GM21619 (cell line): ENCODE results near the gene ITIH5.
A peak's percentile ranks its signal among the peaks of the same experiment; 100 is the strongest.

Experiments
- ATAC-seq: cut with Tn5 transposase; IDR thresholded peaks from one replicate; pipeline ENCODE4 v1.9.1; 2021; ENCODE audit not compliant: unreplicated experiment

Gene ITIH5

DNA sequence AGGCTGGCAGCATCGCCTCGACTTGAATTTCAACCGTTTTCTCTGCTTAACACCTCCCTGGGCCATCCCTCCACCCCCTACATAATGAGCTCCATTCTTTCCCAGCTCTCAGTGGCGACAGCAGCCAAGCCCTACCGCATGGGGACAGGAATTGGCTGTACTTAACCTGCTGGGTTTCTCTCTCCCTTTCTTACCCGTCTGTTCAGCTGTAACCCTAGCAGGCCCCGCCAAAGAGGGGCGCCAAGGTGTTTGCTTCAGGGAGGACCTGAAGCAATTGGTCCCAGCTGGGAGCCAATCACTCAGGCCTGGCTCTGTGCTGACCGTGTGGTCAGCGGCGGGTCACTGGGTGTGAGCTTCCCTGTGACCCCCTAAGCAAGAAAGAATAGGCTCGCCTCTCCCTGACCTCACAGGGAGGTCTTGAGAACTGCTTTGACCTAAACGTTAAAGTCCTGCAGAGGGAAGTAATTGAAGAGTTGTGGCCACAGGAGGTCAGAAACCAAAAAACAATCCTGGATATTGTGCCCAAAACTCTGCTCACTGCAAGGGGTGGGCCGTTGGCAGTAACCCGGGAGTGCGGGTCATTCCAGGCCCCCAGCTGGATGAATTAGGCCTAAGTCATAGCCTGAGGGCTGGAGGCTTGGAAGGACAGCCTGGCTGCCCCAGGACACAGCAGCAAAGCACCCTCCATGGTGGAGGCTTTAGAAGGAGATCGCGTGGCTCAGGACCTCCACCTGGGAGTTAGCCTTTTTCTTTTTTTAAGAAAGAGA lies 114.6 kb downstream of the ITIH5 start:
- no peak for ATAC-seq

DNA sequence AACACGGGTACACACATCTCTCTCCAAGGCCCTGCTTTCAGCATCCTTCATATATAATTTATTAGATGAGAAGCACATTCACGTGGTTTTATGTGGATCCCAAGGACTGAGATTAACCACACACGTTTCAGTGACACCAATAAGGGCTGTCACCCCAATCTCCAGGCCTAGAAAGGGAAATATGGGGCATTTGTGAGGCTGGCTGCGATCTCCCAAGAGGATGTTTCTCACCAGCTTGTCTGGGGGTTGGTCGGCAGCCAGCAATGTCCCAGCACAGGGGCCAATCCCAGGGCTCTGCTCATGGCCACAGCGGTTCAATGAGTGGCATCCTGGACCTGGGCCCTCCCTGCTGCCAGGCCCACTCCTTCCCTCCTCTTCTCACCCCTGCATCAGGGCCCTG lies 115.5 kb downstream of the ITIH5 start:
- no peak for ATAC-seq

DNA sequence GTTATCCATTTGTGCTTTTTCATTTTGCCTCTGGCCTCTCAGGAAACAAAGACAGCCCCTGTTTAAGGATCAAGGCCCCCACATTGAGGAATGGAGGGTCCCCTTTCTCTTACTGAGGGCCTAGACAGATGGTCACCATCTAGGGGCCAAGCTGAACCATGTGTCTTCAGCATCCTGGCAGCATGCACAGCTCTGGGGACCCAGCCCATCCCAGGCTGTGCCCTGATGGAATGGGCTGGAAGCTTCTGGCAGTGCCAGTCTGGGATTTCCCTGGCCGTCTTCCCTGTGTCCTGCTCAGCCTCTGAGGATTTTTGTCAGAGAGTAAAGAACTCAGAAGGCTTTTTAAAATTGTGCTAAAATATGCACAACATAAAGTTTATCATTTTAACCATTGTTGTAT lies 116.8 kb downstream of the ITIH5 start:
- ATAC-seq = no peak

DNA sequence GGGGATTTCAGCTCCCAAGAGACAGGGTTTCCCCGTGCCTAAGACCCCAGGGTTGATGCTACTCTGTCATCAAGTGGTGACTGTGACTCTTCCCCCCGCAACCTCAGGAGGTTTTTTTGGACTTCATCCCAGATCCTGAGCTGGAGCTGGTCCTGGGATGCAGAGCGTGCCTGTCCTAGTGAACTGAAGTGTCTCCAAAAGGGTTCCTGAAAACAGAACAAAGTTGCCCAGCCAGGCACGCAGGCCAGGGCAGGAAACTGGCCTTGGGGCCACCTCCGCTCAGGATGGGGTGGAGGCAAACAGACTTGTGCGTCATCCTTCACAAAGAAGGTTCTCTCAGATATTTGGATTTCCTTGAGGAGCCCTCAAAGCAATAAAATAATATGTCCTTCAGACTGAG lies 118.9 kb downstream of the ITIH5 start:
- ATAC-seq = no peak

DNA sequence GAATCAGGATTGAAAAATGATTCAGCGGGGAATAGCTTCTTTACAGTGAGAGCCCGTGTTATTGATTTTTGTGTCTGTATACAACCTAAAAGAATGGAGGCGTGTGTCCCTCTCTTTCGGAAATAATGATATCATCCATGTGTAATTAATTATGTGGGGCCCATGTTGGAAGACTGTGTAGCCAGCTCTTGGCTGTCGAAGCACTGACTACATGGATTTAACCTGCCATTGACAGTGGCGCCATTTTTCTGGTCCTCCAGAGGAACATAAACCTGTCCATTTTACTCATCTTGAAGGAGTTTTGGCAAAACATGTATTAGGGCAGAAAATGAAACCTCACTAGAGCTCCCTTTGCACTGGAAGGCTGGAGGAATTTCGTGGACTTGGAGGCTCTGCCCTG lies 119.6 kb downstream of the ITIH5 start:
- no peak for ATAC-seq

DNA sequence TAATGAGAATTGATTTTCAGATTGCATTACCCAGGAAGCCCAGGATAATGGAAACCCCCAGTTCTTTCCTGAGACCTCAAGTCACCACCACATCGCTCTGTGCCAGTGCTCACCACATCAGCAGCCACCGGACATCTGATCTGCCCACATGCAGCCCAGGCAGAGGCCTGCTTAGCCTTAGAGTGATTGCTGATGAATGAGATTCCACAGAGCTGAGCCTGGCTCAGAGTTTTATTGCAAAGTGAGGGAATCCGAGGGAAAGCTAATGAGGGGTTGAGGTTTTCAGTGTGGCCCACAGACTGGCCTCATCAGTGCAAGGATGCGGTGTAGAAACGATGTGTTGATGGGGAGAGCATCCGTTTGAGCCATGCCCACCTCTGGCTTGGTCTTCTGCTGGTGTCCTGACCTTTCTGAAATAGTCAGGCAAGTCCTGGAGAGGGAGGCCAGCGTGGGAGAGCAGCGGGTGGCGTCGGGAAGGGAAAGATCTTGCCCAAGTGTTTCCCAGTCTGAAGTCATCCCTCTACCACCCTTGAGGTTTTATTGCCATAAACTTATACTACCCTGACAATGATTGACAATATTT lies 120.3 kb downstream of the ITIH5 start:
- no peak for ATAC-seq

DNA sequence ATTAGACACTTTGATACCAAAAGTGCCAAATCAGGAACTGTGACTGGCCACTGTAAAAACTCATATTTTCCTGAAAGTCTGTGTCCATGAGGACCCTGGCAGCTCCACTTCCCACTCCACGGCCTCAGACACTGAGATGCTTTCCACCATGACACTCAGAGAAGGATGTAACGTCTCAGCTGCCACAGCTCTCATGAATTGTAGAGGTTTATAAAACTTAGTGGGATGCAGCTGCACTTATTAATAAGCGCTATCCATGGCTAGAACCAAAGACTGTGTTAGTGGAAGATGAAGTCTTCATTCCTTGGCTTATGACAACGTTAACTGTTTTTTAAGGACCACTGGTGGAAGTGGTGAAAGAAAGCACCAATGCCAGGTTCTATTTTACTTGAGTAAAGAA lies 121.0 kb downstream of the ITIH5 start:
- no peak for ATAC-seq

DNA sequence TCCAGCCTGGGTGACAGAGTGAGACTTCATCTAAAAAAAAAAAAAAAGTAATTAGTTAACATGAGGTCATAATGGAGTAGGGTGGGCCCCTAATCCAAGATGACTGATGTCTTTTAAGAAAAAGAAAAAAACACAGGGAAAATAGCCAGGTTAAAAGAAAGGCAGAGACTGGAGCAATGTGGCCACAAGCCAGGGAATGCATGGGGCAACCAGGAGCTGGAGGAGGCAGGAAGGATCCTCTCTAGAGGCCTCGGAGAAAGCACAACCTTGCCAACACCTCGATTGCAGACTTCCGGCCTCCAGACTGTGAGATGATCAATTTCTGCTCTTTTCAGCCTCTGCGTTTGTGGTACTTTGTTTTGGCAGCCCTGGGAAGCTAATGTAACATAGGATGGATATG lies 121.5 kb downstream of the ITIH5 start:
- no peak for ATAC-seq

DNA sequence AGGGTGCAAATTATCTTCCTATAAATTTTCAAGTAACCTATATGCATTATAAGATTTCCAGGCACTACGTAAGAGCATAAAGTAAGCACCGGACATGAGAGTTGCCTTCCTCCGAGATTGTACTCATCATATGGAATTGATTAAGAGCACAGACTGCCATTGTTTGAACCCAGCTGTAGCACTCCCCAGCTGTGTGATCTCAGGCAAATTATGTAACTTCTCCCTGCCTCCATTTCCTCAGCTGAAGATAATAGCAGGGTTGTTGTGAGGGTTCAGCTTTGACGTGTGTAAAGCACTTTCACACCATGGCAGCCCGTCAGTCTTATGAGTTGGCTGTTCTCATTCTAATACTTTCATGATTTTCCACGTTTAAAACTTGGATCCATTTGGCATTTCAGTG lies 122.6 kb downstream of the ITIH5 start:
- ATAC-seq = no peak

DNA sequence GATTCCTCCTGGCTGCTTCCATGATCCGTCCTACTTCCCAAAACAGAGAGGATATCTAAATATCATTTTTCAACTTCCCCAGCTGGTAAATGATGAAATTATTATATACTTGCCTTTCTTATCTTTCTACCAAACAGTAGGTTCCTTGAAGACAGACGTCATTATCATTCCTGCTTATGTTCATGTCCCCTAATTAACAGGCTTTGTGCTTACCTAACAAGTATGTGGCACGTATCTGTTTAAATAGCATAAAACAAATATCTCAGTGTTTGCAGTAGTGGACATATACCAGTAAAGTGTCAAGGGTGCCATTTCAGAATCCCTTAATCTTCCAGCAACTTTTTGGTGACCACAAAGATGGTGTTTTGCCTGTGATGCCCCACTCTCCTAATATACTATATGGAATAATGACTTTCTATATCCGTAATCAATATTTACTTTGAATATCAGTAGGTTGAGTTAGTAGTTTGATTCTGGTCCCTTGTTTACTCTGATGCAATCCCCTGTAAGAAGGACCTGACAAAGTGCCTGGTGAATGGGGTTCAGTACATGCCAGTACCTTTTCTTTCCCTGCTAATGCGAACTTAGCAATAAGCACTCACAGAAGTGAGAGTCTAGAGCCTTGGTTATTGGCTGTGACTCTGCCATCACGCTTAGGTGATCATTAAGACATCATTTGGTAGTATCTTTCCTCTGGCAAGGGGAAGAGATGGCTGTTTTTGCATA lies 124.4 kb downstream of the ITIH5 start:
- ATAC-seq = no peak

DNA sequence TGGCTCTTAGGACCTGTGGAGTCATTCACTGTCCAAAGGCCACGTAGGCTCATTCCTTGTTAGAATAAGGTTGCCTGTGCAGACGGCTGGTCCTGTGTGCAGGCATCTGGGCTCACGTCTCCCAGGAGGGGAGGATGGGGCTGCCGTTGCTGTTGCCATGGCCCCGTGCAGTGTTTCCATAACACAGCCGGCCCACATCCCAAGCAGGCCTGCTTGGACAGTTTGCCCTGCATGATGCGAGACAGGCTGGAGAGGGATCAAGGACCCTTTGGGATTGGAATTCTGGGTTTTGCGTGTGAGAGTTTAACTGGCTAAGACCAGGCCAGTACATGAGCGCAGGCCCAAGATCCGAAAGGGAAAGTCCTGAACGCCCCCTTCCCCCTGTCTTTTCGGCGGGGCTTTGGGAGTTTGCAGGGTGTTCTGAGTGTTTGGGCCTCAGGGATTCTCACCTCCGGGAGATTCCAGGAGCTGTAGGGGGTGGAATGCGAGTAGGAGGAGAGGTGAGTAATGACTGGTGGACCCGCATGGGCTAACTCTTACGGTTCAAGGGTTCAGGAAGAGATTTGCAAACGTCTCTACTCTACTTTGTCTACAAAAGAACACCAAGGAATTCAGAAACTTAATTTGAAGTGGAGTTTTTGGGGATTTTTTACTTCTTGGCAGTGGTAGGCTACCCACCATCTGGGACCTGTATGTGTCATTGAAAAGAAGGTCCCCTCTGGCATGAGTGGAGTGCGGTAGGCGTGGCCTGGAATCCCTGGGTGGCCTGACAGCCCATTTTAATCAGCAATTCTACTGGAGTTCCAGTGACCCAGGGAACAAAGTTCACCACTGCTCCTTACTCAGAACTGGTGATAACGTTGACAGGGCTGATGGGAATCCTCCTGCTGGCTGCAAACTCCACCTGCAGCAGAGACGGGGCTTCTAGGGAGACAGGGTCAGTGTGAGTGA lies 125.4 kb downstream of the ITIH5 start:
- no peak for ATAC-seq

DNA sequence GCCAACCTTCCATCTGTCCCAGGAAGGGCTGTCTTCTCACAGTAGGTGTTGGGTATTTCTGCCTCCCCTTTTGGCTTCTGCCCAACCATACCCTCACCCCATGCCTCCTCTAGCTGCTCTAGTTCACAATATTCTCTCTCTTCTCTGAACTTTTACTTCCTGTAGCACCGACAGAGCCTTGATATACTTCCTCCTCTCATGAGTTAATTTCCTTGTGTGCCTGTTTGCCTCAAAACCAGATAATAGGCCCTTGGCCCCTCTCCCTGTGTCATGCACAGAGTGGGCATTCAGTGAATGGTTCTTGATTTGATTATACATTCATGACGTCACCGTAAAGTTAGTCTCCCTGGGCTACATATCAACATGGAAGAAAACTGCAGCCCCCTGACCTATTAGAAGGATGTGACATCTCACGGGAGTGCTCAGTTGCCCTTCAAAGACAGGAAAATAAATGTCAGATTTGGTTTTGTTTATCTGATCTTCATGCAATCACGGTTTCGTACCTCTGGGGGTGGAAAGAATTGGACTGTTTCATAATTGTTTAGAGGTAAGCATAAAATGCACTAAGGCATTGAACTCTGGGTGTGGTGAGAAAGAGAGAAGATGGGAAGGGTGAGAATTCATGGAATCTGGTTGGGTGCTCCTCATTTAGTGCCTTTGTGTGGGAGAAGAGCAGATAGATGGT lies 127.7 kb downstream of the ITIH5 start:
- ATAC-seq = no peak

DNA sequence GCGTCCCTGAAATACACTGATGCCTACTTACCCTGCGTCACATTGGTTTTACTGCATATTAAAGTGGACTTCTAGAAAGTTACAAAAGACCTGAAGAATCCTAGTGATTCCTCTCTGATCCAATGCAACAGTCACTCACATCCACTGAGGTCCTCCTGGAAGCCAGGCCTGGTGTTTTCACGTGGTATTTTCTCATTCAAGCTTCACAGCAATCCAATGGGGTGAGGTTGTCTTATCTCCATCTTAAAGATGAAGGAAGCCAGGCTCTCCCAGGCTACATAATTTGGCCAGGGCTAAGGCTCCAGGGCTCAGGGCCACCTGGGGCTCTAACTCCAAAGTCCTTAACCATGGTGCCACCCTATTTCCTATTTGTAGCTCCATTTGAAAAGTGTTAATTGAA lies 129.6 kb downstream of the ITIH5 start:
- no peak for ATAC-seq

DNA sequence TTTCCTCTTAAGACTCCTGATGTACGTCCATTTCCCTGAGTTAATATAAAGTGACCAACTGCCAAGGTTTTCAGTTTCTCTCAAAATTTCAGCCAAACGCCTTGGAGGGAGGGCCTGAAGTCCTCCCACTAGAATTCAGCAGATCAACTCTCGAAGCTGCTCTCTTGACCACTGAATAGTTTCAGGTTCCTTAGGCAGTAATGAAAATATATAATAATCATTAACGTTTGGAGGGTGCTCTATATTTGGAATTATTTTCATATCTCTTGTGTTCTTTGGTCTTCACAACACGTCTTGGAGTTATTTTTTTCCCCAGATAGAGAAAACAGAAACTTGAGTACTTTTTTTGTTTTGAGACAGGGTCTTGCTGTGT lies 132.3 kb downstream of the ITIH5 start:
- peak; percentile 93 for ATAC-seq

DNA sequence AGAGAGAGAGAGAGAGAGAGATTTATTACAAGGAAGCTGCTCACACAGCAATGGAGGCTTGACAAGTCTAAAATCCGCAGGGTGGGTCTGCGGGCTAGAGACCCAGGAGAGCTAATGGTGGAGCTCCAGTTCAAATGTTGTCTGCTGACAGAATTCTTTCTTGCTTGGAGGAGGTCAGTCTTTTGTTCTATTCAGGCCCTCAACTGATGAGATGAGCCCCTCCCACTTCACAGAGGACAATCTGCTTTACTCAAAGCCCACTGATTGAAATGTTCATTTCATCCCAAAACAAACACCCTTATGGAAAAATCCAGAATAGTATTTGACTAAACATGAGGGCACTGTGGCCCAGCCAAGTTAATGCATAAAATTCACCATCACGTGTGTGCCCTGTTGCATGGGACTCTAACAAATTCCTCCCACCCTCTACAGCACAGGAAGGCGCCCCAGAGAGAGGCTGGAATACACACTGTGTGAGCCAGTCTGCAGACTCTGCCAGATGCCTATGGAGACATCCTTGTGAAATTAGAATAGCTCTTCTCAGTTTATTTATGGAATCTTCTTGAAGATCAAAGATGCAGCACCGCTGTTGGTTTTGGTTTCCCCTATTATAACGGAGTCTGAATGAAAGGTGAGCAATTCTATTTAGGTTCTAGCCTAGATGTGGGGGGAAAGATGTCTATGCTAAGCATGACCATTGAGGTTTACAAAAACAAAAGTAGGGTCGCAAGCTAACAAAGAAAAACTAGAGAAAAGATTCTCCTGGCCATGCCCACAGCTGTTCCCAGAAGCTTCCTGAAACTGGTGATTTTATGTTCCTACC lies 132.9 kb downstream of the ITIH5 start:
- peak; percentile 22 for ATAC-seq

DNA sequence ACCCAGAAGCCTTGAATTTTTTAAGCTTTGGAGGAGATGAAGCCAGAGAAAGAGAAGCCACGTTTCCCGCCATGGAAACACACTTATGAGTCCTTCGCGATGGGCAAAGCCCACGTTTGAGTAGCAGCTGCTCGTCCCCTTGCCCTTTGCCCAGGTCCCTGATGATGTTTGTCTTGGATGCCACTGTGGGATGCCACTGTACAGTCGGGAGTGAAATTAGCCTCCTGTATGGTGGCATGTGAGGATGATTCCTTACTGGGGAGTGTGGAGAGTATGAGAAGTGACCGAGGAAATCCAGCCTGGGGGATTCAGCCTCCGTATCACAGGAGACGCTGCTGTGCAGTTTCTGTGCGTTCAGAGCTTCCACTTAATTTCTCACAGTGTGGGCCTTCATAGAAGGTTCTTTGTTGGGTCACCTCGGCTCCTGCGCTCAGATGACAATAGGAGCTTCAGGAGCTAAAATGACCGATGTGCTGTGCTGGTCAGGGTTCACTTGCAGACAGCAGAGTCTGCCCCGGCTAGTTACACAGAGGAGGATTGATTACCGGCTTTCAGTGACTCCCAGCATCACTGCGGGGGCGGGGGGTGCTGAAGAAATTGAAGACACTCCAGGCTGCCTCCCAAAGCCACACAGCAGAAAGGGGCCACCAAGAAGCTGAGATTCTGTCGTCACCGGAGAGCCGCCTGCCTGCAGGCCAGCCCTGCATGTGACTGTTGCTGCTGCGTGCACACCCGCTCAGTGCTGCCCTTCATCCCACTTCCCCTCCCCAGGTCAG lies 133.9 kb downstream of the ITIH5 start:
- ATAC-seq = no peak

DNA sequence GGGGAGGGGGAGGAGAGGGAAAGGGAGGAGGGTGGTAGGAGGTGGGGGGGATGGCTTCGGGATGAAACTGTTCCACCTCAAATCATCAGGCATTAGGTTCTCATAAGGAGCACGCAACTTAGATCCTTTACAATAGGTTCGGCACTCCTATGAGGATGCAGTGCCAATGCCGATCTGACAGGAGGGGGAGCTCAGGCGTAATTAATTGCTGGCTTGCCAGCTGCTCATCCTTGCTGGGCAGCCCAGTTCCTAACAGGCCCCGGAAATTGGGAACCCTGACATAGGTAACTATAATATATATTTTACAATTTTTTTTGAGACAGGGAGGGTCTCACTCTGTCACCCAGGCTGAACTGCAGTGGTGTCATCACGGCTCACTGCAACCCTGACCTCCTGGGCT lies 137.1 kb downstream of the ITIH5 start:
- no peak for ATAC-seq

DNA sequence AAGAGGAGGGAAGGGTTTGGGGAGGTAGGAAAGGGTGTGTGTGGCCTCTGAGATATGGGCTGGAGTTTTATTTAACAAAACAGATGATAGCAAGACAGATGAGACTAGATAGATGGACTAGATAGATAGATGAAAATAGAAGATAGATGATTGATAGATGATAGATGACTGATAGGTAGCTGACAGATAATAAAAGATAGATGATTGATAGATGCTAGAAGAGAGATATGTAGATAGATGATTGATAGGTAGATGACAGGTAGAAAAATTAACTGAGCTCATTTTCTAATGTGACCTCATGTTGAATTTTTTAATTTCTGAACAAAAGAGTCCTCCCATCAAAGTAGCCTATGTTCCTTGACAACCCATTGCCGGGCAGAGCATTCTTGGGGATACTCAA lies 139.3 kb downstream of the ITIH5 start:
- no peak for ATAC-seq

DNA sequence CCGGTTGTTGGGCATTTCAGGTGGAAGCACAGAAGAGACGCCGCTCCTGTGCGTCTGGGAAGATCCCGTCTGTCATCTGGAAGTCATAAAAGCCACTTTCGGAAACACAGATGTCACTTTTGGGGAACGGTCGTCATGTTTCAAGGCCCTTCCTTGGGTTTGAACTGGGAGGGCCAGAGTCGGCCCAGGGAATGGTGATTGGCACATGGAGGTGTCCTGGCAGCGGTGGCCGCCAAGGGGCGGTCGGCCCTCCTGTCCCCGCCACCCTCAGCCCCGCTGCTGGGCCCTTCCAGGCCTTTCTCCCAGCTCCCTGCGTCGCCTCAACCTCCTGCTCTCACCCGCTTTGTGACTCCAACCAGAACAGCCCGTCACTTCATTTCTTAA lies 140.8 kb downstream of the ITIH5 start:
- ATAC-seq = no peak
